Measurements from ENCODE around the gene FGF22. TPM values are rescaled to one million over a fixed set of nuclear protein-coding genes. Genes with fewer than 3 reads are reported as not detected.

FGF22 gene
- polyA plus RNA-seq, 2 of the 4 experiments (the other 2 are of a cell fraction) = 0.13 to 1.0 TPM

DNA sequence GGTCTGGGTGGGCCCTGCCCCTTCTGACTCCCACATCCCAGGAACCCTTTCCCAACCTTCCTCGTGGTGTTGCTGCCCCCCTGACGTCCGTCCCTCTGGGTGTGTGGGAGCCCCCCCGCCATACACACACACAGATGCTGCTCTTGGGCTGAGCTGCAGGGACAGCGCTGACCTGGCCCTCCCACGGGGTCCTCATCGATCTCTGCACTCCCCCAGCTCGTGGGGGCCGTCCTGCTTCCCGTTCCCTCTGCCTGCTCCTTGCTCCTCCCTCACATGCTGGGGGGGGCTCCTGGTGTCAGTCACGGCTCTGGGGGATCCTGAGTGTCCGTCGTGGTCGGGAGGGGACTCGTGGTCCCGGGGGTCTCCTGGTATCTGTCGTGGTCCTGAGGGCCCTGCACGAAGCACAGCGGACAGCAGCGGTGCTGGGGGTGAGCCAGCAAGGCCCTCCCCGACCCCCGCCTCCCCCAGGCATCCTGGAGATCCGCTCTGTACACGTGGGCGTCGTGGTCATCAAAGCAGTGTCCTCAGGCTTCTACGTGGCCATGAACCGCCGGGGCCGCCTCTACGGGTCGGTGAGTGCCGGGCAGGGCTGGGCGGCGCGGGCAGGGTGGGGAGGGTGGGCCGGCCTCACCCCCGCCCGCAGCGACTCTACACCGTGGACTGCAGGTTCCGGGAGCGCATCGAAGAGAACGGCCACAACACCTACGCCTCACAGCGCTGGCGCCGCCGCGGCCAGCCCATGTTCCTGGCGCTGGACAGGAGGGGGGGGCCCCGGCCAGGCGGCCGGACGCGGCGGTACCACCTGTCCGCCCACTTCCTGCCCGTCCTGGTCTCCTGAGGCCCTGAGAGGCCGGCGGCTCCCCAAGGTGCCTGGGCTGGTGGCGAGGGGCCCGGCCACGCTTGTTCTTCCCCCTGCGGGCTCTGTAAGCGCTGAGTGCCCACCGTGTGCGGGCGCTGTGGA lies 3.4 kb downstream of the FGF22 start:
- no peak overlapping the region for H3K4me2 ChIP-seq
- ATAC-seq (no peak), DNase-seq (ENCODE audit: low read depth in 1 of 2, low spot score in 1 of 2) (no peak), FAIRE-seq (no peak)
- POLR2A ChIA-PET = no interaction called here
- H3K4me1 ChIP-seq = peaks cover 6% of the 10 kb centered on the region; the same call in 2 of the 3 replicates
- TF ChIP-seq FOXS1 (CRISPR knock-in tag; IDR thresholded peaks at IDR 0.05) (no peak), POLR2AphosphoS2 (conservative IDR thresholded peaks at IDR 0.05; ENCODE audit: low read length) (no peak), CBX8 (IDR thresholded peaks at IDR 0.05) (no peak), RFX5 (IDR thresholded peaks at IDR 0.05) (no peak), GATA3 (IDR thresholded peaks at IDR 0.05; ENCODE audit: borderline replicate concordance) (no peak), MAFK (IDR thresholded peaks at IDR 0.05; ENCODE audit: partially characterized antibody) (no peak), TFCP2L1 (CRISPR knock-in tag; IDR thresholded peaks at IDR 0.05) (no peak)
- TF ChIP-seq, protein P1, sequence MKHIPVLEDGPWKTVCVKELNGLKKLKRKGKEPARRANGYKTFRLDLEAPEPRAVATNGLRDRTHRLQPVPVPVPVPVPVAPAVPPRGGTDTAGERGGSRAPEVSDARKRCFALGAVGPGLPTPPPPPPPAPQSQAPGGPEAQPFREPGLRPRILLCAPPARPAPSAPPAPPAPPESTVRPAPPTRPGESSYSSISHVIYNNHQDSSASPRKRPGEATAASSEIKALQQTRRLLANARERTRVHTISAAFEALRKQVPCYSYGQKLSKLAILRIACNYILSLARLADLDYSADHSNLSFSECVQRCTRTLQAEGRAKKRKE (CRISPR knock-in tag; IDR thresholded peaks at IDR 0.05; ENCODE audit: low read depth) = no peak
- TF ChIP-seq, protein P2, sequence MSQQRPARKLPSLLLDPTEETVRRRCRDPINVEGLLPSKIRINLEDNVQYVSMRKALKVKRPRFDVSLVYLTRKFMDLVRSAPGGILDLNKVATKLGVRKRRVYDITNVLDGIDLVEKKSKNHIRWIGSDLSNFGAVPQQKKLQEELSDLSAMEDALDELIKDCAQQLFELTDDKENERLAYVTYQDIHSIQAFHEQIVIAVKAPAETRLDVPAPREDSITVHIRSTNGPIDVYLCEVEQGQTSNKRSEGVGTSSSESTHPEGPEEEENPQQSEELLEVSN (IDR thresholded peaks at IDR 0.05; ENCODE audit: borderline replicate concordance, low read depth) = no peak
- H3K27ac ChIP-seq = no peak overlapping the region
- CTCF ChIA-PET = no interaction called here
- no peaks in the 10 kb centered on the region for H3K9me3 ChIP-seq
- WGBS (ENCODE audit: missing lambda C conversion rate) = 90% methylated on average over 9 of the region's 70 CpGs
- H3K4me3 ChIP-seq = no peak overlapping the region

DNA sequence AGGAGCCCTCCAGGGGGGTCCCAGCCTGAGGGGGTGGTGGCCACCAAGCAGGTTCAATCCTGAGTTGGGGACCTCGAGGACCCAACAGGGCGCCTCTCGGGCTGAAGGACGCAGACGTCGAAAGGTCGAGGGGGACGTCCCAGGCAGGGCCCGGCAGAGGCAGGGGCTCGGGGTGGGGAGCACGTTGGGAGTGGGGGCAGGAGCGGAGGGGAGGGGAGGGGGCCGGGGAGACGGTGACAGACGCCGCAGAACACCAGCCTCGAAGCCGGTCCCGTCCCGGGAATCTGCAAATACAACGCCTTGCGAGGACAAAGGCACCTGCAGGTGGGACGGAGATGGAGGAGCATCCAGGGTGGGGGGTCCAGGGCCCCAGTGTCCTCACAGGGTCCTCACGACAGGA lies 4.1 kb downstream of the FGF22 start:
- 95% methylated on average over 7 of the region's 24 CpGs for WGBS (ENCODE audit: missing lambda C conversion rate)
- TF ChIP-seq CHD4 (IDR thresholded peaks at IDR 0.05; ENCODE audit: borderline replicate concordance) (no peak), NR3C1 (IDR thresholded peaks at IDR 0.05) (no peak)
- TF ChIP-seq, protein P3, sequence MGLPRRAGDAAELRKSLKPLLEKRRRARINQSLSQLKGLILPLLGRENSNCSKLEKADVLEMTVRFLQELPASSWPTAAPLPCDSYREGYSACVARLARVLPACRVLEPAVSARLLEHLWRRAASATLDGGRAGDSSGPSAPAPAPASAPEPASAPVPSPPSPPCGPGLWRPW (IDR thresholded peaks at IDR 0.05) = no peak
- Histone ChIP-seq H3K9me3 (no peaks in the 10 kb centered on the region), H3K4me1 (peaks cover 5% of the 10 kb centered on the region; the same call in 2 of the 3 replicates), H3K4me3 (no peak overlapping the region), H3K4me2 (no peak overlapping the region), H3K27ac (no peak overlapping the region)
- ATAC-seq = no peak
- ChIA-PET POLR2A (no interaction called here), CTCF (no interaction called here)
- no peak for DNase-seq (ENCODE audit: low read depth in 1 of 2, low spot score in 1 of 2)
- FAIRE-seq = no peak

DNA sequence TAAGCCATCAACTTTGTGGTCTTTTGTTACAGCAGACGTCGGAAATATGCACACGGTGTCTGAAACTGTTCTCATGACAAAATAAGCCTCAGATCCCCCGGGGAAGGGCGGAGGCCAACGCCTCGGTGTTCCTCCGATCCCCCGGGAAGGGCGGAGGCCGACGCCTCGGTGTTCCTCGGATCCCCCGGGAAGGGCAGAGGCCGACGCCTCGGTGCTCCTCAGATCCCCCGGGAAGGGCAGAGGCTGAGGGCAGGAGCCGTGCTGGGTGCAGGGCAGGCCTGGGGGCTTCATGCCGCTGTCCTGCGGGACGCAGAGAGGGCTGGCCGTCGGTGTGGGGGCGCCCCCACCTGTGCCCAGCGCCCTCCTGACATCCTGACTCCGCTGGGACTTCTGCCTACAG lies 4.7 kb downstream of the FGF22 start:
- FAIRE-seq = no peak
- no peak overlapping the region for H3K4me2 ChIP-seq
- H3K4me3 ChIP-seq = no peak overlapping the region
- CTCF ChIA-PET = interaction anchor here (2.0 kb wide), 1 partner anchor 60 kb away, joined by 6 read pairs; no protein-coding TSS in a partner anchor
- no peak for ATAC-seq
- no peak for DNase-seq (ENCODE audit: low read depth in 1 of 2, low spot score in 1 of 2)
- POLR2A ChIA-PET = no interaction called here
- H3K27ac ChIP-seq = no peak overlapping the region
- no peaks in the 10 kb centered on the region for H3K9me3 ChIP-seq
- WGBS (ENCODE audit: missing lambda C conversion rate) = 82% methylated on average over 18 of the region's 28 CpGs
- TF ChIP-seq GATA3 (IDR thresholded peaks at IDR 0.05; ENCODE audit: borderline replicate concordance) = no peak
- no peaks in the 10 kb centered on the region for H3K4me1 ChIP-seq

DNA sequence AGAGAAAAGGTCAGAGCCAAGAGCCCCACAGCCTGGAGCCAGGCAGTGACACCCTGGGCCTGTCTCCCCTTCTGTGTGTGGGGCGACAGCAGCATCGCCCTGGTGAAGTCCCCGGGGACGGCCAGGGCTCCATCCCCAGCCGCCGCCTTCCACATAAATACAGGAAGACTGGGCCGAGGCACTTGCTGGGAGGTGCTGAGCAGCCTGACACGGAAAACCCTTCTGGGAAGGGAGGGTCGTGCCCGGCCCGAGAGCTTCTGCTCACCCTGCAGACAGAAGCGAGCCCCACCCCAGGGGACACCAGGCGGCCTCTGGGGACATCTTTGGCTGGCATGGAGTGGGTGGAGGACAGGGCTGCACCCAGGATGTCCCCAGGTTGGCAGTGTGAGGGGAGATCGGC lies 5.1 kb downstream of the FGF22 start:
- Histone ChIP-seq H3K4me3 (no peak overlapping the region), H3K4me1 (no peaks in the 10 kb centered on the region), H3K27ac (no peak overlapping the region), H3K4me2 (no peak overlapping the region), H3K9me3 (no peaks in the 10 kb centered on the region)
- ChIA-PET CTCF (interaction anchor here (2.0 kb wide), 1 partner anchor 61 kb away, joined by 6 read pairs; no protein-coding TSS in a partner anchor), POLR2A (no interaction called here)
- no peak for FAIRE-seq
- DNase-seq (ENCODE audit: low read depth in 1 of 2, low spot score in 1 of 2) = no peak
- ATAC-seq = no peak
- 100% methylated on average over 1 of the region's 14 CpGs for WGBS (ENCODE audit: missing lambda C conversion rate)
- TF ChIP-seq SMC3 (IDR thresholded peaks at IDR 0.05) (no peak), GATA3 (IDR thresholded peaks at IDR 0.05; ENCODE audit: borderline replicate concordance) (no peak), ZNF302 (CRISPR knock-in tag; IDR thresholded peaks at IDR 0.05) (no peak), TFCP2L1 (CRISPR knock-in tag; IDR thresholded peaks at IDR 0.05) (no peak), NFE2L2 (conservative IDR thresholded peaks at IDR 0.05; ENCODE audit: low read length) (no peak), FOSB (CRISPR knock-in tag; IDR thresholded peaks at IDR 0.05) (no peak), RAD21 (conservative IDR thresholded peaks at IDR 0.05 in 1 of 2, IDR thresholded peaks at IDR 0.05 in 1 of 2) (no peak), CBX2 (IDR thresholded peaks at IDR 0.05; ENCODE audit: borderline replicate concordance, low read depth) (no peak)
- TF ChIP-seq, protein P3 (IDR thresholded peaks at IDR 0.05) = no peak
- TF ChIP-seq, protein P4, sequence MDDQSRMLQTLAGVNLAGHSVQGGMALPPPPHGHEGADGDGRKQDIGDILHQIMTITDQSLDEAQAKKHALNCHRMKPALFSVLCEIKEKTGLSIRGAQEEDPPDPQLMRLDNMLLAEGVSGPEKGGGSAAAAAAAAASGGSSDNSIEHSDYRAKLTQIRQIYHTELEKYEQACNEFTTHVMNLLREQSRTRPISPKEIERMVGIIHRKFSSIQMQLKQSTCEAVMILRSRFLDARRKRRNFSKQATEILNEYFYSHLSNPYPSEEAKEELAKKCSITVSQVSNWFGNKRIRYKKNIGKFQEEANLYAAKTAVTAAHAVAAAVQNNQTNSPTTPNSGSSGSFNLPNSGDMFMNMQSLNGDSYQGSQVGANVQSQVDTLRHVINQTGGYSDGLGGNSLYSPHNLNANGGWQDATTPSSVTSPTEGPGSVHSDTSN (IDR thresholded peaks at IDR 0.05) = no peak
